ENCODE measurements around the gene TAF6.

Gene TAF6

DNA sequence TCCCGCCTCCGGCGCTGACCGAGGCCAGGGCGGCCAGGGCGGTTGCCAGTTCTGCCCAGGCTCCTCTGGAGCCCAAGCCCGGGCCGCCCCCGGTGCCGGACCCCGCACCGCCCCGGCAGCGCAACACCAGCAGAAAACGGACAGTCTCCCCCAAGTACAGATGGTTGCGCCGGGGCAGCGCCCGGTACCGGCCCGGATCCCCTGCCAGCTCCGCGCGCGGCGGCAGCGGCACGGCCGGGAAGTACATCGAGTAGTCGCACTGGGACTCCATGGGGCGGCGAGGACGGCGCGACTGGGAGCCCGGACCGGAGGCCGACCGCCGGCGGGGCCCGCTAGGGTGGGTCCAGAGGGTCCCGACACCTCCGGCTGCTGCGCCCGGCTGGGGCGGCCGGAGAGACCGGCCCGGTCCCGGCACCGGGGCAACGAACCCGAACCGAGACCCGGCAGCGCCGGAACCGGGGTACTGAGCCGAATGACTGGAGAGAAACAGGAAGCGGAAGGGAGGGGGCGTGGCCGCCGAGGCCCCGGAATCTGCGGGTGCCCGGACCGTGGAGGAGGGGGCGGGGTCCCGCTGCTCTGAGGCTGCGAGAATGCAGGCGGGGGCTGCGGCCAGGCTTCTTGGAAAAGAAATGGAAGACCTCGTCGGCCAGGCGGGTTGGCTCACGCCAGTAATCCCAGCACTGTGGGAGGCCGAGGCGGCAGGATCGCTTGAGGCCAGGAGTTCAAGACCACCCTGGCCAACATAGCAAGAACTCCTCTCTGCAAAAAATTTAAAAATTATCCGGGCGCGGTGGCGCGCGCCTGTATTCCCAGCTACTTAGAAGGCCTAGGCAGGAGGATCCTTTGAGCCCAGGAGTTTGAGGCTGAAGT lies 39.3 kb upstream of the TAF6 start, which contains the start of gene TRAPPC14:
TSS of gene TRAPPC14 (minus strand) at position 495 of the 870 bp plus-strand sequence. CDS start at position 271, 224 bp downstream.
- Histone ChIP-seq H3K4me3 (ENCODE audit: insufficient read depth, low read length, poor library complexity, severe bottlenecking) (peak within 1 kb of the TSS; percentile 95), H3K79me2 (ENCODE audit: insufficient read depth, low read length) (peaks cover 13% of the 10 kb centered on the region), H2AFZ (ENCODE audit: low read depth, low read length, severe bottlenecking) (peak within 1 kb of the TSS; percentile 74), H3K27me3 (ENCODE audit: low read length) (no peaks in the 10 kb centered on the region), H3K9ac (ENCODE audit: low read length) (peak within 1 kb of the TSS; percentile 92), H3K4me2 (ENCODE audit: low read depth, low read length, poor library complexity, severe bottlenecking) (peak within 1 kb of the TSS; percentile 89), H3K9me3 (ENCODE audit: insufficient read depth, low read length) (no peaks in the 10 kb centered on the region), H3K36me3 (ENCODE audit: low read length) (no peaks in the 10 kb centered on the region), H3K9me2 (replicated peaks; ENCODE audit: insufficient read depth, low read length) (no peaks in the 10 kb centered on the region), H3F3A (ENCODE audit: insufficient read depth) (peaks cover 30% of the 10 kb centered on the region), H4K20me1 (ENCODE audit: low read depth, low read length) (no peaks in the 10 kb centered on the region), H3K27ac (ENCODE audit: low read depth, low read length) (peak within 1 kb of the TSS; percentile 70)
- no peak for TF ChIP-seq EZH2phosphoT487 (conservative IDR thresholded peaks at IDR 0.05; ENCODE audit: low read length)
- TF ChIP-seq, protein P1, sequence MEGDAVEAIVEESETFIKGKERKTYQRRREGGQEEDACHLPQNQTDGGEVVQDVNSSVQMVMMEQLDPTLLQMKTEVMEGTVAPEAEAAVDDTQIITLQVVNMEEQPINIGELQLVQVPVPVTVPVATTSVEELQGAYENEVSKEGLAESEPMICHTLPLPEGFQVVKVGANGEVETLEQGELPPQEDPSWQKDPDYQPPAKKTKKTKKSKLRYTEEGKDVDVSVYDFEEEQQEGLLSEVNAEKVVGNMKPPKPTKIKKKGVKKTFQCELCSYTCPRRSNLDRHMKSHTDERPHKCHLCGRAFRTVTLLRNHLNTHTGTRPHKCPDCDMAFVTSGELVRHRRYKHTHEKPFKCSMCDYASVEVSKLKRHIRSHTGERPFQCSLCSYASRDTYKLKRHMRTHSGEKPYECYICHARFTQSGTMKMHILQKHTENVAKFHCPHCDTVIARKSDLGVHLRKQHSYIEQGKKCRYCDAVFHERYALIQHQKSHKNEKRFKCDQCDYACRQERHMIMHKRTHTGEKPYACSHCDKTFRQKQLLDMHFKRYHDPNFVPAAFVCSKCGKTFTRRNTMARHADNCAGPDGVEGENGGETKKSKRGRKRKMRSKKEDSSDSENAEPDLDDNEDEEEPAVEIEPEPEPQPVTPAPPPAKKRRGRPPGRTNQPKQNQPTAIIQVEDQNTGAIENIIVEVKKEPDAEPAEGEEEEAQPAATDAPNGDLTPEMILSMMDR (IDR thresholded peaks at IDR 0.05; ENCODE audit: insufficient read depth, low read length, poor library complexity, severe bottlenecking): no peak

DNA sequence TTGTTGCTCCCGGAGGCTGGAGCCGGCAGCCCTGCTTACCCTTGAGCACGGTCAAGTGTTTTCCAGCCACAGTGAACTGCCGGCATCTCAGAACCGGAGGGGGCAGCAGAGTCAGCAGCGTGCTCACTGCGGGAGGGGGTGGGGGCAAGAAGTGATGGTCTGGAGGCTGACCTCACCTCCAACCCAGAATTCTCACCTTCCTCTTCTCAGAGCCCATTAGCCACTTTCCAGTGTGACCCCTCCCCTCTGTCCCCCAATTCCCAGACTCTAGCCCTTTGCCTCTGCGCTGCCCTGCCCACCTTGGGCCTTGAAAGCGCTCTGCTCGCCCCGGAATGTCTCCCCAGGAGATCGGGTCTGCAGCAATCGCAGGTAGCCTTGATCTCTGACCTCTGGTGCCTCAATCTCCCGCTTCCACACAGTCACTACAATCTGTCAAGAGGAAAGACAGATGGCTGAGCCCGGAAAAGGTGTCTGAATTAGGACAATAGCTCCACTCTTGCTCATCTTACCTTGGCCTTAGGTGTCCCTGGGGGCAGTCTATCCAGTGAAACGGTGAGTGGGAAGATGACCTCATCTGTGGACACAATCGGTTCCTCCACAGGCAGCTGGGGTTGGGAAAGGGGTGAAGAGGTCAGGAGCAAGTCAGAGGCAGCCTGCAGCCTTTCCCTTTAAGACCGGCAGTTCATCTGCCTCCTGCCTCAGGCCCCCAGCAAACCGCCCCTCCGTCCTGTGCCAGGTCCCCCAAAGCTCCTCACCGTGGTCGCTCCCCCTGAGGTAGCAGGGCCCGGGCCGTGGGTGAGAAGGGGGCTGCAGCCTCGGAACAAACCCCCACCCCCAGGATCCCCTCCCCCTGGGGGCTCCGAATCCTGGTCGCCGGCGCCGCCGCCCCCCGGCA lies 38.4 kb upstream of the TAF6 start:
- no peaks in the 10 kb centered on the region for H3K36me3 ChIP-seq (ENCODE audit: low read length)

DNA sequence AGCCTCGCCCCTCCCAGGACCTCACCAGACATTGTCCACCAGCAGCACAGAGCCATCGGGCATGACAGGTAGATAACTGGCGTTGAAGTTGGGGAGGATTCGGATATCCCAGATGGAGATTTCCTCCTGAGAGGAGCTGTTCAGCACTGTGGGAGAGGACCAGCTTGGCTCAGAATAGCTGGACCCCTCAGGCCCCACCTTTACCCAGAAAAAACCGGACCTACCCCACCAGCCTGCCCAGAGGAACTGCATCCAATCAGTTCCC lies 37.8 kb upstream of the TAF6 start:
- Histone ChIP-seq H3F3A (ENCODE audit: insufficient read depth) (peaks cover 44% of the 10 kb centered on the region), H3K36me3 (ENCODE audit: low read length) (no peaks in the 10 kb centered on the region), H3K9me3 (ENCODE audit: insufficient read depth, low read length) (no peaks in the 10 kb centered on the region), H3K9me2 (replicated peaks; ENCODE audit: insufficient read depth, low read length) (no peaks in the 10 kb centered on the region), H2AFZ (ENCODE audit: low read depth, low read length, severe bottlenecking) (no peak overlapping the region), H3K27ac (ENCODE audit: low read depth, low read length) (peak overlapping the region; percentile 70), H3K4me3 (ENCODE audit: insufficient read depth, low read length, poor library complexity, severe bottlenecking) (peak overlapping the region; percentile 95), H3K4me2 (ENCODE audit: low read depth, low read length, poor library complexity, severe bottlenecking) (peak overlapping the region; percentile 89), H3K27me3 (ENCODE audit: low read length) (no peaks in the 10 kb centered on the region), H4K20me1 (ENCODE audit: low read depth, low read length) (no peaks in the 10 kb centered on the region), H3K79me2 (ENCODE audit: insufficient read depth, low read length) (peaks cover 13% of the 10 kb centered on the region), H3K9ac (ENCODE audit: low read length) (peak overlapping the region; percentile 92)
- TF ChIP-seq, protein P1 (IDR thresholded peaks at IDR 0.05; ENCODE audit: insufficient read depth, low read length, poor library complexity, severe bottlenecking): no peak
- TF ChIP-seq EZH2phosphoT487 (conservative IDR thresholded peaks at IDR 0.05; ENCODE audit: low read length): no peak

More for the DNA sequence above, 38.4 kb upstream of the TAF6 start:
- Histone ChIP-seq H3K4me2 (ENCODE audit: low read depth, low read length, poor library complexity, severe bottlenecking) (peak overlapping the region; percentile 89), H2AFZ (ENCODE audit: low read depth, low read length, severe bottlenecking) (no peak overlapping the region), H3K27ac (ENCODE audit: low read depth, low read length) (peak overlapping the region; percentile 70), H4K20me1 (ENCODE audit: low read depth, low read length) (no peaks in the 10 kb centered on the region), H3K9me3 (ENCODE audit: insufficient read depth, low read length) (no peaks in the 10 kb centered on the region), H3K4me3 (ENCODE audit: insufficient read depth, low read length, poor library complexity, severe bottlenecking) (peak overlapping the region; percentile 95), H3K27me3 (ENCODE audit: low read length) (no peaks in the 10 kb centered on the region), H3F3A (ENCODE audit: insufficient read depth) (peaks cover 38% of the 10 kb centered on the region), H3K9ac (ENCODE audit: low read length) (peak overlapping the region; percentile 92), H3K9me2 (replicated peaks; ENCODE audit: insufficient read depth, low read length) (no peaks in the 10 kb centered on the region), H3K79me2 (ENCODE audit: insufficient read depth, low read length) (peaks cover 13% of the 10 kb centered on the region)
- TF ChIP-seq EZH2phosphoT487 (conservative IDR thresholded peaks at IDR 0.05; ENCODE audit: low read length): no peak
- TF ChIP-seq, protein P1 (IDR thresholded peaks at IDR 0.05; ENCODE audit: insufficient read depth, low read length, poor library complexity, severe bottlenecking): peak; percentile 43
